ENCODE data around the gene RASA1. TPM values are rescaled to one million over a fixed set of nuclear protein-coding genes. Genes with fewer than 3 reads are reported as not detected.

Gene RASA1
- total RNA-seq: 10 to 100 TPM; 16.2 to 16.7 TPM

GRCh38 chr5:87267574-87268125 is at the start of gene RASA1:
Gene RASA1, plus strand, starts transcription at chr5:87267883. Its CDS starts 569 bp downstream, at chr5:87268452.

GRCh38 chr5:87412630-87413342 is 145.1 kb downstream of the RASA1 start, which contains the start of gene CCNH:
Gene CCNH, minus strand, starts transcription at chr5:87412930. Its CDS starts 136 bp downstream, at chr5:87412794.

Small RNA genes lying within 50 kb of the gene (small RNA-seq; reads per million reads assigned to genes)
- gene RN7SL629P (0 reads per million in 2 donors), gene RNU6-606P (0 reads per million in 2 donors), gene RNU6-727P (0 to 0.06 reads per million in 2 donors)

Other genes with a start within 250 kb of the RASA1 start
- gene CCNH, start 145.0 kb downstream of the RASA1 start, total RNA-seq: 100 to 1,000 TPM; 114 to 124 TPM

Data from melanocyte of skin (primary cell).